T-helper 1 cell (primary cell): ENCODE measurements around the gene ZNF202.
A peak's percentile ranks its signal among the peaks of the same experiment; 100 is the strongest.

ENCODE experiments used
- DNase-seq, 5 donors: peaks; one replicate each; pipeline ENCODE4 v3.0.0-alpha.2; 2012 to 2020

ZNF202 gene

DNA sequence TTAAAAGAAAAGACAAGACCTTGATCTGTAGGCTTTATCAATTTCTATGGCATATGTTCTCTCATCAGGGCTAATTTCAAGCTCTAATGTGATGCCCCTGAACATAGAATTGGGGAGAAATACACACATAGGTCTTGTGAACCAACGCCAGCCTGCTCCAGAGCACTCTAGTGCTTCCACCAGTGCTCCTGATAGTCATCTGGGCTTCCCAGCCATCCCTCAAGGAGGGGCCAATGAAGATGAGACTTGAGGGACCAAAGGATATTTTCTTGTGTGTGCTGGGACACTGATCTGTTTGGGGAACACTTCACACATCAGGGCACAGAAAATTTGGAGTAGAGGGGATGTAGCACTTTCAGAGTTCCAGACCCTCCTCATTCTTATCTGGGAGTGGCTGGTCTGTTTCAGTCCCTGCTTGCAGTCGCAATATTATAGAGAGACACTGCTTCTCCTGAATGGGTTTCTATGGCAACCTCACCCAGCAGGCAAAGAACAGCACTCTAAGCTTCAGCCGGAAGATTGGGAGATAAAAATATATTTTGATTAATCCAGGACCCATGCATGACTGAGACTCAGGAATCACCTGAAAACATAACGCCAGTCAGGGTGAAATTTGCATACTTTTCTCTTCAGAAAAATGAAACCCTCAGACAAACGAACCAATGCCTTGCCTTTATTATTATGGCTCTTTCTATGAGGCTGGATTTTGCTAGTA is 58.6 kb downstream of the ZNF202 start:
- no peak for DNase-seq

DNA sequence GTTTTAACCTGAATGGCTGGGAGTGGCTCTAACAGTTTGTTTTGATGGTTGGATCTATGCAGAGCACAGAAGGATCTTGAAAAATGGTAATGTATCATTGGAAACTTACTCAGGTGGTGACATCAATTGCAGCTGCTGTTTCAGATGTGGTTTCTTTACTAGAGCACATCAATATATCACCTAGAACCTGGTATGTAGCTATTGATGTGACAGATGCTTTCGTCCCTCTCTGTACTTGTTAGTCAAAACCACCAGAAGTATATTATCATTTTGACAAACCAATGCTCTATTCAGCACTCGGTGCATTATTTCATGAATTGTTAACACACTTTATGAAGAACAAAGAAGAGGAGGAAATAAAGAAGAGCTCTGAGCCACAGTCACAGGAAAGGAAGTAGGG is 60.4 kb downstream of the ZNF202 start:
- peak in 1 of 5 donors; percentile 6 for DNase-seq

DNA sequence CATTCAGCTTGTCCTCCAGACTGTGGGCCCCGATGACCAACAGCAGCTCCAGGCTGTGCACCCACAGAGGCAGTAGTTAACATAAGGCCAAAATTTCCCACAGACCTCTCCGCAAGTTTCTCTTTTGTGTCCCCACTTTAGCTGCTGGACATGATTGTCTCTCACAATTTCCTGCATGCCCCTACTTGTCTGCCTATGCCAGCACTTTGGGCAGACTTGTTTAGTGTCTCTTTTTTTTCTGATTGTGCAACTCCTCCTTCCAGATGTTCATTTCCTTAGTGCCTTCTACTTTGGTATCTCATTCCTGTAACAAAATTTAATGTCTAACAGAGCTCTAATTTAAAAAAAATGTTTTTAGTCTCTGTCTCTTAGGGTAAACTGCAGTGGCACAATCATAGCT is 63.2 kb downstream of the ZNF202 start:
- no peak for DNase-seq

DNA sequence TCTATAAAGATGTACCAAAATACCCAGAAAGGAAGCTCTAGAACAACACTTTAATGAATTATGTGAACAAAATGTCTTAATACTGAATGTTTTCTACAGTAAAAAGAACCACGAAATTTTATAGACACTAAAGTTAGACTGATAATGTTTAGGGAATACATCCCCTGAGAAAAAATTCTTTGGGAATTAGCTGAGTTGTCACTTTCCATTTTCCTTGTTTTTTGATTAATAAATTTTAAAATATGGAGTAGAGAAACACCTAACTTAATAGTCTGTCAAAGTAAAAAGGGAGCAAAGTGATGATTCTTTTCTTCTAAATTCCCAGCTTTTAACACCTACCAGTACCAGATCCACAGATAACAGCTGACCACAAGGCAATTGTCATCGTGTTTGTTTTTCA is 64.0 kb downstream of the ZNF202 start:
- DNase-seq, result no peak

DNA sequence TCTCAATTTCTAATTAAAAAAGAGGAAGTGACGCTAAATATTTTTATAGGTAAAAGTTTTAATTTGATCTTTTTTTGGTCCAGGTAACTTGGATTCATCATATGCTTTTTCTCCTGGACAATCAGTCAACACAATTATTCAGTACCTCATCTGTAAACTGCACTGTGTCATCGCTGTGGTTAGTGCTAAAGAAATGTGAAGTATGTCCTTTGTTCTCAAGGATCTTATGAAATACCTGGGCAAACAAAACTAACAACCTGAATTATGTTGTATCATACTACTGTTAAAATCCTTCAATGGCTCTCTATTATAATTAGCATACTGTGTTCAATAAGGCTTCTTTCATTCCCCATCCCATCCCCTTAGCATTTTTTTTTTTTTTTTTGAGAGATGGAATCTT is 67.2 kb downstream of the ZNF202 start:
- DNase-seq, result no peak
